Endothelial cell of umbilical vein (primary cell): ENCODE data around the gene ALK. TPM values are rescaled to one million over a fixed set of nuclear protein-coding genes. Genes with fewer than 3 reads are reported as not detected.

Experiments used
- BruUV-seq: library from RNA; stranded (reverse); fragments of 400-500 nt; replicated peaks from 2 replicates; lab custom pipeline; 2021; lab: Mats Ljungman, UMichigan
- CTCF ChIA-PET: fragments of 300-600, 350-600 bp; sonication (Branson Sonifier 250); formaldehyde crosslinking; loops from one replicate; lab custom pipeline; 2021; ENCODE audit warnings: antibody characterized with exemption, inconsistent platforms; lab: Charles Lee
- POLR2A ChIA-PET: fragments of 300-600, 350-600 bp; sonication (Branson Sonifier 250); formaldehyde crosslinking; loops from one replicate; lab custom pipeline; 2021; ENCODE audit warnings: antibody characterized with exemption, inconsistent platforms; lab: Charles Lee
- DNase-seq: peaks from one replicate; pipeline ENCODE4 v3.0.0-alpha.2; 2011; ENCODE audit warnings: low read depth, low spot score
- FAIRE-seq: peaks from 2 replicates; lab custom pipeline; 2011; peaks lifted over from hg19 to GRCh38; lab: Jason Lieb, UNC
- H2AFZ ChIP-seq: 2 replicates; pipeline ENCODE4 v1.6.0; 2012; ENCODE audit warnings: low read depth, low read length, control low read depth, inconsistent platforms
- H3K27ac ChIP-seq: 2 replicates; pipeline ENCODE4 v1.5.1; 2011; ENCODE audit warnings: low read depth, mild to moderate bottlenecking, control low read depth, low read length, moderate library complexity; ENCODE audit not compliant: insufficient read depth
- H3K27me3 ChIP-seq, 2 experiments: 2 replicates each; pipeline versions ENCODE4 v1.6.0 to v1.6.1; 2011; ENCODE audit warnings: low read length in 2 of 2, mixed read lengths in 1 of 2; ENCODE audit not compliant: control insufficient read depth in 2 of 2, insufficient read depth in 2 of 2
- H3K36me3 ChIP-seq, 2 experiments: 2 replicates in 1 of 2; 3 replicates in 1 of 2; pipeline ENCODE4 v1.5.1; 2011; ENCODE audit warnings: low read length in 2 of 2, mild to moderate bottlenecking in 1 of 2, moderate library complexity in 1 of 2; ENCODE audit not compliant: control insufficient read depth in 2 of 2, insufficient read depth in 2 of 2; ENCODE audit errors: extremely low read depth in 1 of 2
- H3K4me1 ChIP-seq: 3 replicates; pipeline ENCODE4 v1.5.1; 2011; ENCODE audit warnings: mild to moderate bottlenecking, low read length; ENCODE audit not compliant: control insufficient read depth, insufficient read depth; ENCODE audit errors: extremely low read depth
- H3K4me2 ChIP-seq: 2 replicates; pipeline ENCODE4 v1.6.1; 2011; ENCODE audit warnings: low read length, control low read depth, mixed read lengths; ENCODE audit not compliant: insufficient read depth
- H3K4me3 ChIP-seq, 3 experiments: fragments of 200-600 bp in 1 of 3; sonication (generic), shearing (Covaris generic) in 1 of 3; replicated peaks in 1 of 3; 2 replicates each; pipeline ENCODE4 v1.5.1; 2011 to 2016; ENCODE audit warnings: control low read depth in 3 of 3, low read length in 3 of 3, mild to moderate bottlenecking in 2 of 3, inconsistent platforms in 1 of 3, low read depth in 1 of 3, moderate library complexity in 1 of 3; ENCODE audit not compliant: insufficient read depth in 1 of 3
- H3K79me2 ChIP-seq: 2 replicates; pipeline ENCODE4 v1.6.0; 2012; ENCODE audit warnings: low read length, inconsistent platforms; ENCODE audit not compliant: control insufficient read depth, insufficient read depth
- H3K9ac ChIP-seq: replicated peaks from 2 replicates; pipeline ENCODE3; 2011; ENCODE audit warnings: low read length, control low read depth; ENCODE audit not compliant: insufficient read depth; ENCODE audit errors: extremely low read depth
- H3K9me1 ChIP-seq: replicated peaks from 3 replicates; pipeline ENCODE4 v1.6.0; 2011; ENCODE audit warnings: mild to moderate bottlenecking, low read length; ENCODE audit not compliant: control insufficient read depth, insufficient read depth; ENCODE audit errors: extremely low read depth
- H3K9me3 ChIP-seq: replicated peaks from 2 replicates; pipeline ENCODE4 v1.5.1; 2012; ENCODE audit warnings: low read length, inconsistent platforms; ENCODE audit not compliant: control insufficient read depth, insufficient read depth
- H4K20me1 ChIP-seq: replicated peaks from 2 replicates; pipeline ENCODE3; 2011; ENCODE audit warnings: mild to moderate bottlenecking, low read length; ENCODE audit not compliant: control insufficient read depth, insufficient read depth; ENCODE audit errors: extremely low read depth
- CTCF ChIP-seq, 2 donors: IDR thresholded peaks; 1 replicate in 1 of 2; 2 replicates in 1 of 2; pipeline ENCODE4 v1.5.1; 2011; ENCODE audit warnings: low read length in 2 of 2, mild to moderate bottlenecking in 2 of 2, moderate library complexity in 2 of 2, control low read depth in 1 of 2, inconsistent platforms in 1 of 2, low read depth in 1 of 2; ENCODE audit not compliant: insufficient read depth in 1 of 2; ENCODE audit errors: extremely low read depth in 1 of 2
- EZH2 ChIP-seq: IDR thresholded peaks from 2 replicates; pipeline ENCODE4 v1.6.1; 2012; ENCODE audit warnings: borderline replicate concordance, low read depth, mild to moderate bottlenecking, moderate library complexity, low read length, inconsistent platforms; ENCODE audit not compliant: severe bottlenecking
- FOS ChIP-seq: IDR thresholded peaks from 2 replicates; pipeline ENCODE4 v1.6.1; 2011; ENCODE audit warnings: mild to moderate bottlenecking, low read length, moderate library complexity, borderline replicate concordance; ENCODE audit not compliant: insufficient read depth
- GATA2 ChIP-seq: IDR thresholded peaks from 2 replicates; pipeline ENCODE4 v1.7.0; 2011; ENCODE audit warnings: low read depth, mild to moderate bottlenecking, moderate library complexity, mixed read lengths, low read length; ENCODE audit not compliant: insufficient read length, insufficient read depth
- JUN ChIP-seq: IDR thresholded peaks from 2 replicates; pipeline ENCODE4 v1.6.1; 2011; ENCODE audit warnings: borderline replicate concordance, low read depth; ENCODE audit not compliant: insufficient read length, insufficient read depth
- MAX ChIP-seq: IDR thresholded peaks from 2 replicates; pipeline ENCODE4 v1.6.1; 2011; ENCODE audit not compliant: insufficient read depth, insufficient read length
- MYC ChIP-seq: IDR thresholded peaks from one replicate; pipeline ENCODE4 v1.6.1; 2011; ENCODE audit warnings: mild to moderate bottlenecking, low read depth, low read length
- POLR2A ChIP-seq: IDR thresholded peaks from 2 replicates; pipeline ENCODE4 v1.6.1; 2012; ENCODE audit warnings: low read depth, mild to moderate bottlenecking, control low read depth, low read length
- POLR2AphosphoS5 ChIP-seq: IDR thresholded peaks from 2 replicates; pipeline ENCODE4 v1.6.1; 2012; ENCODE audit warnings: low read depth, mild to moderate bottlenecking, control low read depth, low read length, moderate library complexity; ENCODE audit not compliant: insufficient read depth
- dilution Hi-C: fragments of 300-500 bp; cut with MboI; formaldehyde crosslinking; loops from one replicate; pipeline ENCODE4 v1.15.0; 2019; ENCODE audit warnings: low sequenced_read_pairs; ENCODE audit not compliant: extremely low pct_ligation_motif_present
- intact Hi-C: fragments of 100-400 bp; cut with micrococcal nuclease; formaldehyde crosslinking; loops from one replicate; pipeline ENCODE4 v1.10.0; 2022
- polyA plus RNA-seq, 4 experiments: library from polyadenylated mRNA; depleted of rRNA in 3 of 4; stranded (reverse) in 3 of 4; unstranded in 1 of 4; fragments of >200 nt; gene quantifications; 2 replicates each; pipeline versions ENCODE4 v1.2.1 to v1.2.3, GENCODE V29; 2011 to 2012; ENCODE audit warnings: missing spikeins in 1 of 4
- total RNA-seq: library from RNA; stranded (reverse); gene quantifications from 2 replicates; pipeline ENCODE4 v1.2.3, GENCODE V29; 2021

Gene ALK
- total and polyA plus RNA-seq, 2 donors (not counting 3 experiments of a cell fraction or from before 2014, with no cell fraction given) = not detected

- no TSS peak for BruUV-seq
- dilution Hi-C loops (no loop called here), intact Hi-C loops (no loop called here)
- H3K9ac ChIP-seq = no peak overlapping the region
- no peaks in the 10 kb centered on the region for H3K27me3 ChIP-seq
- no peaks in the 10 kb centered on the region for H4K20me1 ChIP-seq
- H3K4me1 ChIP-seq = no peaks in the 10 kb centered on the region
- FAIRE-seq (no peak), DNase-seq (no peak)
- peaks cover 3% of the 10 kb centered on the region for H3K9me3 ChIP-seq
- H2AFZ ChIP-seq = no peak overlapping the region
- H3K79me2 ChIP-seq = no peaks in the 10 kb centered on the region
- ChIA-PET CTCF (no interaction called here), POLR2A (no interaction called here)
- H3K9me1 ChIP-seq = no peaks in the 10 kb centered on the region
- H3K4me2 ChIP-seq = no peak overlapping the region
- no peak overlapping the region for H3K4me3 ChIP-seq
- no peak for TF ChIP-seq EZH2
- no peak for TF ChIP-seq JUN
- no peak for TF ChIP-seq MAX
- no peak for TF ChIP-seq FOS
- TF ChIP-seq POLR2AphosphoS5 = no peak
- no peak for TF ChIP-seq GATA2
- H3K27ac ChIP-seq = no peak overlapping the region
- H3K36me3 ChIP-seq = no peaks in the 10 kb centered on the region
These were observed 361.8 kb downstream of the ALK start for GRCh38 chr2:29559578-29559977.

- Histone ChIP-seq H3K9me3 (peaks cover 3% of the 10 kb centered on the region), H3K27ac (no peak overlapping the region), H3K4me3 (no peak overlapping the region), H3K4me2 (no peak overlapping the region), H4K20me1 (no peaks in the 10 kb centered on the region), H3K9me1 (no peaks in the 10 kb centered on the region), H3K79me2 (no peaks in the 10 kb centered on the region), H3K4me1 (no peaks in the 10 kb centered on the region), H3K27me3 (no peaks in the 10 kb centered on the region), H3K9ac (no peak overlapping the region), H3K36me3 (no peaks in the 10 kb centered on the region), H2AFZ (no peak overlapping the region)
- BruUV-seq = no TSS peak
- no peak for TF ChIP-seq JUN
- no peak for TF ChIP-seq MAX
- TF ChIP-seq GATA2 = no peak
- TF ChIP-seq MYC = no peak
- TF ChIP-seq POLR2A = no peak
- no peak for TF ChIP-seq POLR2AphosphoS5
- no peak for TF ChIP-seq FOS
- no peak for TF ChIP-seq CTCF (IDR thresholded peaks at IDR 0.05; ENCODE audit: extremely low read depth in 1 of 2, insufficient read depth in 1 of 2, low read depth in 1 of 2, low read length in 2 of 2)
- no peak for TF ChIP-seq EZH2
- DNase-seq (no peak), FAIRE-seq (no peak)
- POLR2A ChIA-PET = no interaction called here
- intact Hi-C loops = no loop called here
- CTCF ChIA-PET = no interaction called here
- dilution Hi-C loops = no loop called here
These were observed 363.3 kb downstream of the ALK start for GRCh38 chr2:29558097-29558496.
